GM12878 (cell line): ENCODE data around the gene CERK. TPM values are rescaled to one million over a fixed set of nuclear protein-coding genes. Genes with fewer than 3 reads are reported as not detected.
A peak's percentile ranks its signal among the peaks of the same experiment; 100 is the strongest.

Source experiments
- ATAC-seq: fragments of 200-7000 bp; cut with Tn5 transposase; 3 replicates; pipeline ENCODE4 v1.9.1; 2020; ENCODE audit warnings: mild to moderate bottlenecking, moderate library complexity
- BruUV-seq: library from RNA; stranded (reverse); fragments of 400-500 nt; replicated peaks from 2 replicates; lab custom pipeline; 2021; lab: Mats Ljungman, UMichigan
- CTCF ChIA-PET: fragments of 300-600 bp; sonication (Branson Sonifier 250); formaldehyde crosslinking; extraction: SDS; loops from one replicate; lab custom pipeline; 2021; ENCODE audit warnings: inconsistent platforms; lab: Yijun Ruan, JAX
- POLR2A ChIA-PET: fragments of 350-600 bp; formaldehyde crosslinking; extraction: SDS; loops from one replicate; lab custom pipeline; 2021; ENCODE audit warnings: inconsistent platforms; lab: Charles Lee
- RAD21 ChIA-PET: fragments of 300-600 bp; sonication (Branson Sonifier 250); formaldehyde crosslinking; loops from one replicate; lab custom pipeline; 2023; ENCODE audit warnings: antibody characterized with exemption; ENCODE audit not compliant: unreplicated experiment; lab: Charles Lee
- SMC1A ChIA-PET: fragments of 300-600 bp; sonication (Branson Sonifier 250); formaldehyde crosslinking; loops from one replicate; lab custom pipeline; 2023; ENCODE audit not compliant: unreplicated experiment, uncharacterized antibody; lab: Charles Lee
- DNase-seq: peaks from one replicate; pipeline ENCODE4 v3.0.0-alpha.2; 2011; ENCODE audit warnings: low read depth, low spot score
- FAIRE-seq: peaks from 3 replicates; lab custom pipeline; 2011; peaks lifted over from hg19 to GRCh38; lab: Jason Lieb, UNC
- H2AFZ ChIP-seq: 2 replicates; pipeline ENCODE4 v1.6.0; 2011; ENCODE audit warnings: low read depth, low read length, control low read depth; ENCODE audit not compliant: control insufficient read depth
- H3K27ac ChIP-seq: 2 replicates; pipeline ENCODE4 v1.5.1; 2011; ENCODE audit warnings: control low read depth; ENCODE audit not compliant: control insufficient read depth, insufficient read depth
- H3K27me3 ChIP-seq, 2 experiments: replicated peaks in 1 of 2; 2 replicates each; pipeline versions ENCODE4 v1.6.0 to v1.6.1; 2011; ENCODE audit warnings: low read length in 1 of 2; ENCODE audit not compliant: control insufficient read depth in 2 of 2, insufficient read depth in 2 of 2
- H3K36me3 ChIP-seq, 2 experiments: 2 replicates each; pipeline ENCODE4 v1.5.1; 2011; ENCODE audit warnings: low read length in 1 of 2; ENCODE audit not compliant: control insufficient read depth in 2 of 2, insufficient read depth in 2 of 2
- H3K4me1 ChIP-seq: 2 replicates; pipeline ENCODE4 v1.6.1; 2011; ENCODE audit warnings: mild to moderate bottlenecking, low read length, moderate library complexity, mixed read lengths; ENCODE audit not compliant: control insufficient read depth, insufficient read depth
- H3K4me2 ChIP-seq: 2 replicates; pipeline ENCODE4 v1.6.0; 2011; ENCODE audit warnings: control low read depth; ENCODE audit not compliant: control insufficient read depth, insufficient read depth
- H3K4me3 ChIP-seq: fragments of 200-600 bp; sonication (generic); 2 replicates; pipeline ENCODE4 v1.5.1; 2016
- H3K79me2 ChIP-seq: 2 replicates; pipeline ENCODE4 v1.6.0; 2011; ENCODE audit warnings: low read length; ENCODE audit not compliant: control insufficient read depth, insufficient read depth
- H3K9ac ChIP-seq: 2 replicates; pipeline ENCODE4 v1.8.0; 2011; ENCODE audit warnings: low read length, control low read depth, mixed read lengths; ENCODE audit not compliant: control insufficient read depth, insufficient read depth
- H3K9me3 ChIP-seq: replicated peaks from 3 replicates; pipeline ENCODE4 v1.5.1; 2011; ENCODE audit warnings: mild to moderate bottlenecking, low read length; ENCODE audit not compliant: control insufficient read depth, insufficient read depth
- H4K20me1 ChIP-seq: 2 replicates; pipeline ENCODE4 v1.6.0; 2011; ENCODE audit not compliant: control insufficient read depth, insufficient read depth
- POLR2AphosphoS5 ChIP-seq: IDR thresholded peaks from 2 replicates; pipeline ENCODE4 v1.6.1; 2011; ENCODE audit warnings: mild to moderate bottlenecking, low read length, inconsistent platforms
- RAD21 ChIP-seq: IDR thresholded peaks from 2 replicates; pipeline ENCODE4 v1.6.1; 2011; ENCODE audit warnings: mild to moderate bottlenecking, low read depth, low read length, moderate library complexity; ENCODE audit not compliant: insufficient read depth
- SMC3 ChIP-seq: IDR thresholded peaks from 2 replicates; pipeline ENCODE4 v1.6.1; 2011; ENCODE audit warnings: low read length, improper control_type of control experiment, borderline replicate concordance
- WGBS: methylation state at CpG from one replicate; pipeline ENCODE4 v1.1.6; 2016; ENCODE audit warnings: low lambda C conversion rate; ENCODE audit not compliant: insufficient replicate concordance, insufficient coverage; ENCODE audit errors: missing lambda C conversion rate; 5-methylcytosine and 5-hydroxymethylcytosine counted together
- in situ Hi-C: fragments of 300-500 bp; cut with MboI; formaldehyde crosslinking; loops from 9 replicates; pipeline ENCODE4 v1.14.3; 2018; ENCODE audit warnings: mixed read lengths
- intact Hi-C: fragments of 100-400 bp; cut with micrococcal nuclease; formaldehyde crosslinking; loops from one replicate; pipeline ENCODE4 v1.14.2; 2022; ENCODE audit not compliant: unreplicated experiment
- polyA plus RNA-seq, 11 experiments: library from polyadenylated mRNA; depleted of rRNA in 4 of 11; unstranded in 6 of 11; stranded (reverse) in 5 of 11; fragments of >200 nt; fragmentation: Nextera tagmentation in 4 of 11; fragmentation: Illumina TruSeq in 1 of 11; extraction: Ambion mirVana in 4 of 11; extraction: Trizol in 1 of 11; gene quantifications; 1 replicate in 1 of 11; 2 replicates in 10 of 11; pipeline versions ENCODE4 v1.2.1 to v1.2.3, GENCODE V29; 2011 to 2016; ENCODE audit warnings: inconsistent platforms in 2 of 11, missing spikeins in 2 of 11, low read depth in 1 of 11
- total RNA-seq, 4 experiments: library from RNA; depleted of rRNA in 3 of 4; stranded (reverse); fragments of >200 nt in 3 of 4; fragmentation: Illumina TruSeq in 1 of 4; extraction: Trizol in 1 of 4; gene quantifications; 2 replicates each; pipeline versions ENCODE4 v1.2.1 to v1.2.3, GENCODE V29; 2013 to 2021
- TF ChIP-seq, protein P1 (sequence below), 3 experiments: IDR thresholded peaks in 2 of 3; conservative IDR thresholded peaks in 1 of 3; 2 replicates each; pipeline ENCODE4 v1.5.1; 2011; ENCODE audit warnings: low read depth in 3 of 3, low read length in 3 of 3, mild to moderate bottlenecking in 3 of 3, control low read depth in 2 of 3, moderate library complexity in 2 of 3, inconsistent platforms in 1 of 3, mixed read lengths in 1 of 3; ENCODE audit not compliant: control insufficient read depth in 2 of 3, insufficient read depth in 1 of 3; ENCODE audit errors: extremely low read depth in 1 of 3

The CERK gene
- total and polyA plus RNA-seq, 10 of the 15 experiments (the other 5 are each of a cell fraction or from before 2014, with no cell fraction given) = 4.0 to 41.1 (median 30.2) TPM

DNA sequence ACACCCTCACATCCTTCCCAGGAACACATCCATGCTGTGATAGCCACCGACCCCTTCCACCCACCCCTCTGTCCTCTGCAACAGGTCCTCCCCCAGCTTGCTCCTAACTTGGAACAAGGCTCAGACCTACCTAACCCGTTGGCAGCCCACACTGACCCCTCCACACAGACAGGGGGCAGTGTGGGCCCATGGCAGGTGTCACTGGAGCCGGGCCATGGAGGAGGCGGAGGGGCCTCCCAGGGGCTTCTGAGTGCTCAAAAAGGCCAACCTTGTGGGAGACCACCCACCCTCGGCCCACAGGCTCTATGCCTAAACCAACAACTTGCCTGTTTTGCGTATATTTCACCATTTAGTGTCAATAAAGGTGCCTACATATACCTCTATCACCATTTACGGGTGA is 57.0 kb downstream of the CERK start:
- RAD21 ChIA-PET = interaction anchor here (1.2 kb wide), 1 partner anchor 9 kb away, joined by 3 read pairs; no protein-coding TSS in a partner anchor
- no peak overlapping the region for H3K4me3 ChIP-seq
- peaks cover 0 to 7% of the 10 kb centered on the region in 2 experiments; a peak in 3 of 4 replicates for H3K36me3 ChIP-seq
- H3K27me3 ChIP-seq = no peaks in the 10 kb centered on the region
- H4K20me1 ChIP-seq = 0 out of 2 replicates have a peak, but pooled peaks cover 2% of the 10 kb centered on the region
- POLR2A ChIA-PET = no interaction called here
- in situ Hi-C loops = no loop called here
- TF ChIP-seq, protein P1, sequence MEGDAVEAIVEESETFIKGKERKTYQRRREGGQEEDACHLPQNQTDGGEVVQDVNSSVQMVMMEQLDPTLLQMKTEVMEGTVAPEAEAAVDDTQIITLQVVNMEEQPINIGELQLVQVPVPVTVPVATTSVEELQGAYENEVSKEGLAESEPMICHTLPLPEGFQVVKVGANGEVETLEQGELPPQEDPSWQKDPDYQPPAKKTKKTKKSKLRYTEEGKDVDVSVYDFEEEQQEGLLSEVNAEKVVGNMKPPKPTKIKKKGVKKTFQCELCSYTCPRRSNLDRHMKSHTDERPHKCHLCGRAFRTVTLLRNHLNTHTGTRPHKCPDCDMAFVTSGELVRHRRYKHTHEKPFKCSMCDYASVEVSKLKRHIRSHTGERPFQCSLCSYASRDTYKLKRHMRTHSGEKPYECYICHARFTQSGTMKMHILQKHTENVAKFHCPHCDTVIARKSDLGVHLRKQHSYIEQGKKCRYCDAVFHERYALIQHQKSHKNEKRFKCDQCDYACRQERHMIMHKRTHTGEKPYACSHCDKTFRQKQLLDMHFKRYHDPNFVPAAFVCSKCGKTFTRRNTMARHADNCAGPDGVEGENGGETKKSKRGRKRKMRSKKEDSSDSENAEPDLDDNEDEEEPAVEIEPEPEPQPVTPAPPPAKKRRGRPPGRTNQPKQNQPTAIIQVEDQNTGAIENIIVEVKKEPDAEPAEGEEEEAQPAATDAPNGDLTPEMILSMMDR (IDR thresholded peaks at IDR 0.05 in 2 of 3, conservative IDR thresholded peaks at IDR 0.05 in 1 of 3; ENCODE audit: control insufficient read depth in 2 of 3, extremely low read depth in 1 of 3, insufficient read depth in 1 of 3, low read depth in 3 of 3, low read length in 3 of 3) = peak; percentile 45 to 71 (median 50)
- TF ChIP-seq SMC3 (peak; percentile 25; the same call in 1 of the 2 replicates), RAD21 (peak; percentile 54), POLR2AphosphoS5 (no peak)
- TF ChIP-seq, all 136 proteins: peak for 3
- ChIA-PET SMC1A (interaction anchor here (1.8 to 3.1 kb wide), 2 partner anchors 77 to 117 kb away, joined by 4 to 13 read pairs; no protein-coding TSS in a partner anchor), CTCF (interaction anchor here (1.3 to 4.5 kb wide), 6 partner anchors 40 to 131 kb away, joined by 3 to 37 read pairs (median 4); no protein-coding TSS in a partner anchor)
- Histone ChIP-seq H3K4me2 (no peak overlapping the region), H3K4me1 (peaks cover 24% of the 10 kb centered on the region), H3K9ac (no peak overlapping the region), H2AFZ (no peak overlapping the region), H3K27ac (no peak overlapping the region), H3K79me2 (no peaks in the 10 kb centered on the region), H3K9me3 (no peaks in the 10 kb centered on the region)
- BruUV-seq = no TSS peak
- no peak for FAIRE-seq
- no peak for DNase-seq
- peak; percentile 74 for ATAC-seq
- intact Hi-C loops = no loop called here
- WGBS = 40% methylated on average over 6 of the region's 7 CpGs
